ENCODE results near the gene CALM1.

DNA sequence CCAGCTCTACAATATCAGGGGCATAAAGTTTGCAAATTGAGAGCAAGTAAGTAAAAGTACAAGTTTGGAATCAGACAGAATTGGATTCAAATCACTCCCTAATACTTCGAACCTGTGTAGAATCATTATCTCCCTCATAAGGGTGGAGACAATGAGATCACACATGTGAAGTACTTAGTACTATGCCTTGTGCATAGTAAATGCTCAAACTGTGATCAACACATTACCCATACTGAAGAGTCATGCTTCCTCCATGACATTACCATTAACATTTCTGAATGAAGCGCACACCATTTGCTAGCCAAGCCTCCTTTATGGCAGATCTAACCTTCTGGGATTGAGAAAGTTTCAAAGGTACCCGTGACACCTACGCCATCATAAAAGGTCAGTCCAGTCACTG lies 38.5 kb upstream of the CALM1 start:
- TF ChIP-seq POLR2A (IDR thresholded peaks at IDR 0.05): no peak
- TF ChIP-seq, protein P1, sequence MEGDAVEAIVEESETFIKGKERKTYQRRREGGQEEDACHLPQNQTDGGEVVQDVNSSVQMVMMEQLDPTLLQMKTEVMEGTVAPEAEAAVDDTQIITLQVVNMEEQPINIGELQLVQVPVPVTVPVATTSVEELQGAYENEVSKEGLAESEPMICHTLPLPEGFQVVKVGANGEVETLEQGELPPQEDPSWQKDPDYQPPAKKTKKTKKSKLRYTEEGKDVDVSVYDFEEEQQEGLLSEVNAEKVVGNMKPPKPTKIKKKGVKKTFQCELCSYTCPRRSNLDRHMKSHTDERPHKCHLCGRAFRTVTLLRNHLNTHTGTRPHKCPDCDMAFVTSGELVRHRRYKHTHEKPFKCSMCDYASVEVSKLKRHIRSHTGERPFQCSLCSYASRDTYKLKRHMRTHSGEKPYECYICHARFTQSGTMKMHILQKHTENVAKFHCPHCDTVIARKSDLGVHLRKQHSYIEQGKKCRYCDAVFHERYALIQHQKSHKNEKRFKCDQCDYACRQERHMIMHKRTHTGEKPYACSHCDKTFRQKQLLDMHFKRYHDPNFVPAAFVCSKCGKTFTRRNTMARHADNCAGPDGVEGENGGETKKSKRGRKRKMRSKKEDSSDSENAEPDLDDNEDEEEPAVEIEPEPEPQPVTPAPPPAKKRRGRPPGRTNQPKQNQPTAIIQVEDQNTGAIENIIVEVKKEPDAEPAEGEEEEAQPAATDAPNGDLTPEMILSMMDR (IDR thresholded peaks at IDR 0.05): no peak
